HCT116 (cell line): ENCODE measurements around the gene KHK. TPM values are rescaled to one million over a fixed set of nuclear protein-coding genes. Genes with fewer than 3 reads are reported as not detected.

Experiments used
- ATAC-seq: fragments of 200-7000 bp; cut with Tn5 transposase; 2 replicates; pipeline ENCODE4 v1.9.1; 2020; ENCODE audit warnings: mild to moderate bottlenecking, moderate library complexity
- BruUV-seq: library from RNA; stranded (reverse); fragments of 400-500 nt; replicated peaks from 2 replicates; lab custom pipeline; 2021; lab: Mats Ljungman, UMichigan
- CTCF ChIA-PET: fragments of 300-600 bp; sonication (Branson Sonifier 250); formaldehyde crosslinking; loops from one replicate; lab custom pipeline; 2021; ENCODE audit warnings: antibody characterized with exemption; lab: Charles Lee
- POLR2A ChIA-PET: fragments of 300-600, 350-600 bp; sonication (Branson Sonifier 250); formaldehyde crosslinking; loops from one replicate; lab custom pipeline; 2021; ENCODE audit warnings: antibody characterized with exemption; lab: Charles Lee
- RAD21 ChIA-PET, 2 experiments: fragments of 300-600 bp; sonication (Branson Sonifier 250); formaldehyde crosslinking; loops; one replicate each; lab custom pipeline; 2023; ENCODE audit warnings: low total read pairs in 2 of 2; ENCODE audit not compliant: uncharacterized antibody in 2 of 2, unreplicated experiment in 2 of 2, low non-redundant PET in 1 of 2; lab: Charles Lee
- DNase-seq: peaks from one replicate; pipeline ENCODE4 v3.0.0-alpha.2; 2010; ENCODE audit warnings: low read depth, low spot score
- H2AFZ ChIP-seq: fragments of 200-600 bp; shearing (Covaris generic), sonication (generic); 2 replicates; pipeline ENCODE4 v1.6.1; 2017; ENCODE audit warnings: low read depth, mixed run types, mixed read lengths, antibody characterized with exemption, low read length; ENCODE audit not compliant: poor library complexity, severe bottlenecking
- H3K27ac ChIP-seq: 2 replicates; pipeline ENCODE4 v1.5.1; 2012; ENCODE audit warnings: low read depth, low read length
- H3K27me3 ChIP-seq: fragments of 200-600 bp; sonication (generic); 2 replicates; pipeline ENCODE4 v1.6.1; 2016; ENCODE audit warnings: mixed run types, low read length, mixed read lengths; ENCODE audit not compliant: insufficient read depth
- H3K36me3 ChIP-seq, 2 experiments: fragments of 200-500 bp in 1 of 2; fragments of 200-600 bp in 1 of 2; sonication (Bioruptor generic) in 1 of 2; sonication (generic) in 1 of 2; 2 replicates each; pipeline versions ENCODE4 v1.5.1 to v1.6.1; 2014 to 2016; ENCODE audit warnings: low read length in 2 of 2, inconsistent platforms in 1 of 2, mixed read lengths in 1 of 2, mixed run types in 1 of 2; ENCODE audit not compliant: insufficient read depth in 2 of 2, control insufficient read depth in 1 of 2
- H3K4me1 ChIP-seq, 2 experiments: fragments of 200-600 bp in 1 of 2; sonication (generic) in 1 of 2; 2 replicates each; pipeline versions ENCODE4 v1.5.1 to v1.6.1; 2012 to 2017; ENCODE audit warnings: low read length in 2 of 2, inconsistent platforms in 1 of 2, mild to moderate bottlenecking in 1 of 2, mixed read lengths in 1 of 2, mixed run types in 1 of 2, moderate library complexity in 1 of 2; ENCODE audit not compliant: insufficient read depth in 2 of 2, control insufficient read depth in 1 of 2
- H3K4me2 ChIP-seq: fragments of 200-600 bp; sonication (generic); 2 replicates; pipeline ENCODE4 v1.6.1; 2017; ENCODE audit warnings: mixed run types, low read length, mixed read lengths
- H3K4me3 ChIP-seq, 2 experiments: fragments of 200-600 bp in 1 of 2; sonication (generic) in 1 of 2; replicated peaks in 1 of 2; 2 replicates each; pipeline ENCODE4 v1.5.1; 2011 to 2016; ENCODE audit warnings: low read length in 2 of 2, control low read depth in 1 of 2, low read depth in 1 of 2, mild to moderate bottlenecking in 1 of 2, mixed read lengths in 1 of 2, mixed run types in 1 of 2
- H3K79me2 ChIP-seq: fragments of 200-600 bp; sonication (generic); 2 replicates; pipeline ENCODE4 v1.6.1; 2017; ENCODE audit warnings: mild to moderate bottlenecking, mixed run types, low read length, moderate library complexity, mixed read lengths; ENCODE audit not compliant: insufficient read depth
- H3K9ac ChIP-seq: fragments of 200-600 bp; sonication (generic); 2 replicates; pipeline ENCODE4 v1.6.1; 2016; ENCODE audit warnings: low read length, mixed read lengths
- H3K9me2 ChIP-seq: fragments of 200-600 bp; sonication (generic), shearing (Covaris generic); 2 replicates; pipeline ENCODE4 v1.6.1; 2017; ENCODE audit warnings: mixed run types, mild to moderate bottlenecking, moderate library complexity; ENCODE audit not compliant: insufficient read depth
- H3K9me3 ChIP-seq, 2 experiments: fragments of 200-500 bp in 1 of 2; fragments of 200-600 bp in 1 of 2; sonication (Bioruptor generic) in 1 of 2; sonication (generic) in 1 of 2; 2 replicates each; pipeline ENCODE4 v1.6.1; 2014 to 2017; ENCODE audit warnings: low read length in 2 of 2, mixed read lengths in 2 of 2, inconsistent platforms in 1 of 2, low read depth in 1 of 2, mild to moderate bottlenecking in 1 of 2, mixed run types in 1 of 2, moderate library complexity in 1 of 2; ENCODE audit not compliant: control insufficient read depth in 1 of 2, insufficient read depth in 1 of 2
- H4K20me1 ChIP-seq: fragments of 200-600 bp; sonication (generic), shearing (Covaris generic); 2 replicates; pipeline ENCODE4 v1.6.1; 2017; ENCODE audit warnings: mixed run types, mild to moderate bottlenecking, moderate library complexity; ENCODE audit not compliant: insufficient read depth
- CBX3 ChIP-seq: IDR thresholded peaks from 2 replicates; pipeline ENCODE4 v1.6.1; 2012; ENCODE audit warnings: low read depth
- CEBPB ChIP-seq: IDR thresholded peaks from 2 replicates; pipeline ENCODE4 v1.6.1; 2012; ENCODE audit warnings: low read depth
- EGR1 ChIP-seq: IDR thresholded peaks from 2 replicates; pipeline ENCODE4 v1.6.1; 2012; ENCODE audit warnings: low read depth
- SIN3A ChIP-seq: IDR thresholded peaks from 2 replicates; pipeline ENCODE4 v1.6.1; 2012; ENCODE audit warnings: low read depth
- SRF ChIP-seq: IDR thresholded peaks from 2 replicates; pipeline ENCODE4 v1.6.1; 2012; ENCODE audit warnings: low read depth
- YY1 ChIP-seq: IDR thresholded peaks from 2 replicates; pipeline ENCODE4 v1.6.1; 2011; ENCODE audit warnings: low read length, low read depth, moderate library complexity, mild to moderate bottlenecking; ENCODE audit not compliant: insufficient replicate concordance; ENCODE audit errors: extremely low read depth
- ZBTB33 ChIP-seq: IDR thresholded peaks from 2 replicates; pipeline ENCODE4 v1.6.1; 2011; ENCODE audit warnings: mild to moderate bottlenecking, low read length, moderate library complexity; ENCODE audit not compliant: insufficient replicate concordance; ENCODE audit errors: extremely low read depth
- ZNF274 ChIP-seq: fragments of 200-500 bp; sonication (Bioruptor generic); IDR thresholded peaks from 2 replicates; pipeline ENCODE4 v1.6.1; 2014; ENCODE audit warnings: mild to moderate bottlenecking, low read depth, low read length, inconsistent platforms
- intact Hi-C: fragments of 100-400 bp; cut with micrococcal nuclease; formaldehyde crosslinking; loops from 2 replicates; pipeline ENCODE4 v1.10.0; 2022
- total RNA-seq: library from RNA; stranded (reverse); gene quantifications from one replicate; pipeline ENCODE4 v1.2.1, GENCODE V29; 2021; ENCODE audit not compliant: unreplicated experiment
- TF ChIP-seq, protein P1 (sequence below): IDR thresholded peaks from 2 replicates; pipeline ENCODE4 v1.6.1; 2012

Gene KHK
- total RNA-seq, 1 experiment from 2014 or later: 6.7 TPM

GRCh38 chr2:27078267-27079194, 8.0 kb upstream of the KHK start, which contains the start of gene EMILIN1:
Gene EMILIN1, plus strand, starts transcription at chr2:27078615. Its CDS starts 451 bp downstream, at chr2:27079066.
- Histone ChIP-seq H3K4me3 (no peak within 1 kb of the TSS), H3K4me1 (peaks cover 8 to 16% of the 10 kb centered on the region in 2 experiments), H3K27me3 (no peaks in the 10 kb centered on the region), H4K20me1 (no peaks in the 10 kb centered on the region), H3K9me2 (no peaks in the 10 kb centered on the region), H3K79me2 (no peaks in the 10 kb centered on the region), H3K4me2 (no peak within 1 kb of the TSS), H2AFZ (no peak within 1 kb of the TSS), H3K9ac (no peak within 1 kb of the TSS), H3K9me3 (no peaks in the 10 kb centered on the region), H3K27ac (no peak within 1 kb of the TSS), H3K36me3 (no peaks in the 10 kb centered on the region)
- intact Hi-C loops: no loop called here
- ChIA-PET RAD21 (no interaction called here), POLR2A (no interaction called here), CTCF (no interaction called here)
- BruUV-seq: no TSS peak
- TF ChIP-seq CEBPB: no peak
- TF ChIP-seq YY1: no peak
- no peak for TF ChIP-seq CBX3
- TF ChIP-seq, protein P1, sequence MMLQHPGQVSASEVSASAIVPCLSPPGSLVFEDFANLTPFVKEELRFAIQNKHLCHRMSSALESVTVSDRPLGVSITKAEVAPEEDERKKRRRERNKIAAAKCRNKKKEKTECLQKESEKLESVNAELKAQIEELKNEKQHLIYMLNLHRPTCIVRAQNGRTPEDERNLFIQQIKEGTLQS: no peak
- no peak for TF ChIP-seq EGR1
- TF ChIP-seq ZNF274: no peak
- TF ChIP-seq SIN3A: no peak
- no peak for TF ChIP-seq ZBTB33
- no peak for TF ChIP-seq SRF
- no peak for ATAC-seq
- DNase-seq: no peak
